ENCODE results near the gene PDK3.

PDK3 gene

GRCh38 chrX:24536551-24536950 is 71.5 kb downstream of the PDK3 start:
- Histone ChIP-seq H3K4me3 (ENCODE audit: low read depth in 1 of 2, low read length in 2 of 2) (no peak overlapping the region), H2AFZ (ENCODE audit: low read depth, low read length) (no peak overlapping the region), H3K9me3 (ENCODE audit: insufficient read depth, low read length, severe bottlenecking) (no peaks in the 10 kb centered on the region), H3K27ac (ENCODE audit: low read length) (no peak overlapping the region), H3K9ac (ENCODE audit: low read depth, low read length) (no peak overlapping the region), H3K27me3 (ENCODE audit: insufficient read depth, low read length, poor library complexity) (no peaks in the 10 kb centered on the region), H3K4me1 (ENCODE audit: insufficient read depth, low read length) (no peaks in the 10 kb centered on the region), H4K20me1 (ENCODE audit: insufficient read depth, low read length) (no peaks in the 10 kb centered on the region), H3K4me2 (ENCODE audit: insufficient read depth, low read length) (no peak overlapping the region), H3K79me2 (ENCODE audit: insufficient read depth, low read length) (no peaks in the 10 kb centered on the region), H3K36me3 (ENCODE audit: insufficient read depth, low read length) (peaks cover 24% of the 10 kb centered on the region)
- no peak for TF ChIP-seq CTCF (IDR thresholded peaks at IDR 0.05; ENCODE audit: borderline replicate concordance, extremely low read depth, low read length, poor library complexity, severe bottlenecking)
- no peak for TF ChIP-seq EZH2 (IDR thresholded peaks at IDR 0.05; ENCODE audit: borderline replicate concordance, low read depth, low read length, severe bottlenecking)
- ATAC-seq (ENCODE audit: insufficient read depth, low read depth) (no peak), DNase-seq (no peak)

GRCh38 chrX:24542756-24543155 is 77.7 kb downstream of the PDK3 start:
- no peaks in the 10 kb centered on the region for H3K4me1 ChIP-seq (ENCODE audit: insufficient read depth, low read length)
- no peaks in the 10 kb centered on the region for H3K9me3 ChIP-seq (ENCODE audit: insufficient read depth, low read length, severe bottlenecking)
- no peak overlapping the region for H3K4me2 ChIP-seq (ENCODE audit: insufficient read depth, low read length)
- H4K20me1 ChIP-seq (ENCODE audit: insufficient read depth, low read length), result no peaks in the 10 kb centered on the region
- H3K79me2 ChIP-seq (ENCODE audit: insufficient read depth, low read length), result no peaks in the 10 kb centered on the region
- H3K9ac ChIP-seq (ENCODE audit: low read depth, low read length), result no peak overlapping the region
- no peak for TF ChIP-seq EZH2 (IDR thresholded peaks at IDR 0.05; ENCODE audit: borderline replicate concordance, low read depth, low read length, severe bottlenecking)
- ATAC-seq (ENCODE audit: insufficient read depth, low read depth) (no peak), DNase-seq (no peak)
- H3K4me3 ChIP-seq (ENCODE audit: low read depth in 1 of 2, low read length in 2 of 2), result no peak overlapping the region
- H3K27ac ChIP-seq (ENCODE audit: low read length), result no peak overlapping the region
- no peak overlapping the region for H2AFZ ChIP-seq (ENCODE audit: low read depth, low read length)
- peaks cover 3% of the 10 kb centered on the region; the same call in 1 of the 2 replicates for H3K36me3 ChIP-seq (ENCODE audit: insufficient read depth, low read length)
- H3K27me3 ChIP-seq (ENCODE audit: insufficient read depth, low read length, poor library complexity), result no peaks in the 10 kb centered on the region

- Histone ChIP-seq H3K9me3 (ENCODE audit: insufficient read depth, low read length, severe bottlenecking) (no peaks in the 10 kb centered on the region), H2AFZ (ENCODE audit: low read depth, low read length) (no peak overlapping the region), H3K36me3 (ENCODE audit: insufficient read depth, low read length) (no peaks in the 10 kb centered on the region), H3K79me2 (ENCODE audit: insufficient read depth, low read length) (no peaks in the 10 kb centered on the region), H3K27ac (ENCODE audit: low read length) (no peak overlapping the region), H4K20me1 (ENCODE audit: insufficient read depth, low read length) (no peaks in the 10 kb centered on the region), H3K27me3 (ENCODE audit: insufficient read depth, low read length, poor library complexity) (no peaks in the 10 kb centered on the region), H3K9ac (ENCODE audit: low read depth, low read length) (no peak overlapping the region), H3K4me2 (ENCODE audit: insufficient read depth, low read length) (no peak overlapping the region), H3K4me1 (ENCODE audit: insufficient read depth, low read length) (no peaks in the 10 kb centered on the region), H3K4me3 (ENCODE audit: low read depth in 1 of 2, low read length in 2 of 2) (no peak overlapping the region)
- no peak for TF ChIP-seq CTCF (IDR thresholded peaks at IDR 0.05; ENCODE audit: borderline replicate concordance, extremely low read depth, low read length, poor library complexity, severe bottlenecking)
- no peak for TF ChIP-seq EZH2 (IDR thresholded peaks at IDR 0.05; ENCODE audit: borderline replicate concordance, low read depth, low read length, severe bottlenecking)
- ATAC-seq (ENCODE audit: insufficient read depth, low read depth) (no peak), DNase-seq (no peak)
Measured at GRCh38 chrX:24547961-24548360, 82.9 kb downstream of the PDK3 start.

- TF ChIP-seq CTCF (IDR thresholded peaks at IDR 0.05; ENCODE audit: borderline replicate concordance, extremely low read depth, low read length, poor library complexity, severe bottlenecking) (no peak), EZH2 (IDR thresholded peaks at IDR 0.05; ENCODE audit: borderline replicate concordance, low read depth, low read length, severe bottlenecking) (no peak)
- no peaks in the 10 kb centered on the region for H3K27me3 ChIP-seq (ENCODE audit: insufficient read depth, low read length, poor library complexity)
- H3K27ac ChIP-seq (ENCODE audit: low read length), result no peak overlapping the region
- no peak overlapping the region for H3K4me2 ChIP-seq (ENCODE audit: insufficient read depth, low read length)
- no peaks in the 10 kb centered on the region for H3K4me1 ChIP-seq (ENCODE audit: insufficient read depth, low read length)
- no peak overlapping the region for H3K4me3 ChIP-seq (ENCODE audit: low read depth in 1 of 2, low read length in 2 of 2)
- H3K9me3 ChIP-seq (ENCODE audit: insufficient read depth, low read length, severe bottlenecking), result no peaks in the 10 kb centered on the region
- H4K20me1 ChIP-seq (ENCODE audit: insufficient read depth, low read length), result no peaks in the 10 kb centered on the region
- H2AFZ ChIP-seq (ENCODE audit: low read depth, low read length), result no peak overlapping the region
- no peaks in the 10 kb centered on the region for H3K36me3 ChIP-seq (ENCODE audit: insufficient read depth, low read length)
- H3K9ac ChIP-seq (ENCODE audit: low read depth, low read length), result no peak overlapping the region
- no peak for ATAC-seq (ENCODE audit: insufficient read depth, low read depth)
- no peak for DNase-seq
- no peaks in the 10 kb centered on the region for H3K79me2 ChIP-seq (ENCODE audit: insufficient read depth, low read length)
Measured at GRCh38 chrX:24550166-24550565, 85.1 kb downstream of the PDK3 start.
